RWPE1 (cell line): ENCODE data around the gene WWOX.
A peak's percentile ranks its signal among the peaks of the same experiment; 100 is the strongest.

Experiments
- CTCF ChIA-PET: fragments of 350-600 bp; sonication (Branson Sonifier 250); formaldehyde crosslinking; extraction: SDS; loops from one replicate; lab custom pipeline; 2021; lab: Yijun Ruan, JAX
- POLR2A ChIA-PET: fragments of 400-600 bp; formaldehyde crosslinking; extraction: SDS; loops from one replicate; lab custom pipeline; 2020; ENCODE audit warnings: antibody characterized with exemption; ENCODE audit not compliant: low non-redundant PET; lab: Yijun Ruan, JAX
- DNase-seq: peaks from one replicate; pipeline ENCODE4 v3.0.0; 2012; ENCODE audit warnings: low spot score
- H3K27ac ChIP-seq: fragments of 450-650 bp; 2 replicates; pipeline ENCODE4 v1.5.1; 2017
- TF ChIP-seq, protein P1 (sequence below): fragments of 450-650 bp; conservative IDR thresholded peaks from 2 replicates; pipeline ENCODE4 v1.5.1; 2017; ENCODE audit warnings: low read depth, mild to moderate bottlenecking

Gene WWOX

DNA sequence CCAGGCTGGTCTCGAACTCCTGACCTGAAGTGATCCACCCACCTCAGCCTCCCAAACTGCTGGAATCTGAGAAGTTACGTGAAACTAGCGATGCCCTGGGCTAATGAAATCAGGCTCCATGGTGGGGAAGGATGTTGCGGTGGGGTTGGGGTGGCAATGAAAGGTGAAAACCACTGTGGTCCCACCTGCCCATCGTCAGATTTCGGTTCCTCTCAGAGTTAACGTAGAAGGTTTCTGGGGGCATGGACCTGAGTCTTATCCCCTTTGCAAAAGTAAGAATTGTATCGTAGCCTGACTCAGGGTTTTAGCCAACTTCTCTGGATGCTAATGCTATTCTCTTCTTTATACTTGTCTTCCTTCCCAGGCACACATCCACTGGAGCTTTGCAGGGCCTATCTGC, 402.3 kb downstream of the WWOX start:
- CTCF ChIA-PET = no interaction called here
- TF ChIP-seq, protein P1, sequence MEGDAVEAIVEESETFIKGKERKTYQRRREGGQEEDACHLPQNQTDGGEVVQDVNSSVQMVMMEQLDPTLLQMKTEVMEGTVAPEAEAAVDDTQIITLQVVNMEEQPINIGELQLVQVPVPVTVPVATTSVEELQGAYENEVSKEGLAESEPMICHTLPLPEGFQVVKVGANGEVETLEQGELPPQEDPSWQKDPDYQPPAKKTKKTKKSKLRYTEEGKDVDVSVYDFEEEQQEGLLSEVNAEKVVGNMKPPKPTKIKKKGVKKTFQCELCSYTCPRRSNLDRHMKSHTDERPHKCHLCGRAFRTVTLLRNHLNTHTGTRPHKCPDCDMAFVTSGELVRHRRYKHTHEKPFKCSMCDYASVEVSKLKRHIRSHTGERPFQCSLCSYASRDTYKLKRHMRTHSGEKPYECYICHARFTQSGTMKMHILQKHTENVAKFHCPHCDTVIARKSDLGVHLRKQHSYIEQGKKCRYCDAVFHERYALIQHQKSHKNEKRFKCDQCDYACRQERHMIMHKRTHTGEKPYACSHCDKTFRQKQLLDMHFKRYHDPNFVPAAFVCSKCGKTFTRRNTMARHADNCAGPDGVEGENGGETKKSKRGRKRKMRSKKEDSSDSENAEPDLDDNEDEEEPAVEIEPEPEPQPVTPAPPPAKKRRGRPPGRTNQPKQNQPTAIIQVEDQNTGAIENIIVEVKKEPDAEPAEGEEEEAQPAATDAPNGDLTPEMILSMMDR = no peak
- no peak for DNase-seq
- POLR2A ChIA-PET = no interaction called here
- H3K27ac ChIP-seq = no peak overlapping the region

DNA sequence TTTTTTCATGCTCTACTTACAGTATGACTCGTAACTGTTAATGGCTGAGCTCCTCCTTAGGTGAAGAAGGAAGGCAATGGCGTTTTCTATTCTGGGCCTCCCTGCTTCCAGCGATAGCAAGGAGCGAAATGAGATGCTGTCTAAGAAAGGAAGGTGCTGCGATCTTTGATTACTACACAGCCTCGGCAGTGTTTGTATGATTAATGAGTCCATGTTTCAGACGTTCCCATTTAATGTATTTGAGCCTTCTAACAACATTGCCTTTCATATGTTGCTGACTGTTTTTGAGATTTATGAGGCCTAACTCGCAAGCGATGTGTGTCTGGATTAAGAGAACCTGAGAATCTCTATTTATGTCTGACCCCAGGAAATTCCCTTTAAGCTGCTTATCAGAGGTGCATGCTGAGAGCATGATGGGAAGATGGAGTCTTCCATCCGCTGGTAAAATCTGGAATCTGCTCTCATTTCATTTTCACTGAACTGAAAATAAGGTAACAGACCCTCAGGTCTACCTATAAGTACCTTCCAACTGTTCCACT, 403.4 kb downstream of the WWOX start:
- ChIA-PET POLR2A (no interaction called here), CTCF (interaction anchor here (0.6 kb wide), 1 partner anchor 246 kb away, joined by 5 read pairs; no protein-coding TSS in a partner anchor)
- H3K27ac ChIP-seq = no peak overlapping the region
- no peak for DNase-seq
- TF ChIP-seq, protein P1 = no peak

GRCh38 chr16:78503602-78504001, 404.1 kb downstream of the WWOX start:
- TF ChIP-seq, protein P1 = peak; percentile 60
- H3K27ac ChIP-seq = no peak overlapping the region
- DNase-seq = peak; percentile 9
- ChIA-PET CTCF (interaction anchor here (0.6 kb wide), 1 partner anchor 245 kb away, joined by 5 read pairs; no protein-coding TSS in a partner anchor), POLR2A (no interaction called here)

DNA sequence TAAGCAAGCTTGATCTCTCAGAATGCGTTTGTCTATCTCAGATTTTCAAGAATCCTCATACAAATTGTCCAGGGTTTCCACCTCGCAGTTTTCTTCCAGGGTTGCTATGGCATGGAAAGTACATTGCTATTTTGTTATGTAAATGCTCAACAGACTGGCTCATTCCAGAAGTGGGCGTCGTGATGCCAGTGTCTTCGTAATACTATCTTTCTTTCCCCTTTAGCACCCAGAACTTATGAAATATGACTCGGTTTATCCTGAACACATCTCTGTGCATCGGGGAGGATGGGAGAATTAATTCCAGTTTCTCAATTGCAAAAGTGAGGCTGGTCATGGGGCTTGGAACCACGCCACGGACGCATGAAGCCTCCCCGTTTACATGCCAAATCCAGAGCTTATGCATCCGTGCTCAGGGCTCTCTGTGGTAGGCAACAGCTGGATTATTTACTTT, 405.0 kb downstream of the WWOX start:
- ChIA-PET POLR2A (no interaction called here), CTCF (interaction anchor here (0.5 to 0.6 kb wide), 2 partner anchors 294 to 711 kb away, joined by 3 to 4 read pairs; no protein-coding TSS in a partner anchor)
- TF ChIP-seq, protein P1 = no peak
- DNase-seq = no peak
- H3K27ac ChIP-seq = no peak overlapping the region

DNA sequence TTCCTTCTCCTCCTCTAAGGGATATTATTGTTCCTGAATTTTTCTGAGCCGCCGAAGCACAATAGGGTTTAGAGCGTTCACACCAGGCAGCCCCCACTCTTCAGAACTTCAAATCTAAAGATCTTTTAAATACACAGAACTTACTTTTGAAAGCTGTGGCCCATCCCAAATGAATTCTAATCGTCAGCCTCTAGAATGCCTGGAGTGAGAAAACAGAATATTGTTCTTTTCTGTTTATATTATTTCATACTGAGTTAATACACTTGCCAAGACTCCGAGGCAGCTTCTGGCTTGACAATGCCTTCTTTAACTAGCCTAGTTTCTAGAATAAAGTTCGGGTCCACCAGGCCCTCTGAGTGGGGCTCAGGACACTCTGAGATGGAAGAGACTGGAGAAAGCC, 405.6 kb downstream of the WWOX start:
- ChIA-PET POLR2A (no interaction called here), CTCF (interaction anchor here (0.5 to 0.6 kb wide), 2 partner anchors 293 to 710 kb away, joined by 3 to 4 read pairs; no protein-coding TSS in a partner anchor)
- TF ChIP-seq, protein P1 = no peak
- no peak for DNase-seq
- 0 out of 2 replicates have a peak overlapping the region, but pooled peaks have one; percentile 18 for H3K27ac ChIP-seq

DNA sequence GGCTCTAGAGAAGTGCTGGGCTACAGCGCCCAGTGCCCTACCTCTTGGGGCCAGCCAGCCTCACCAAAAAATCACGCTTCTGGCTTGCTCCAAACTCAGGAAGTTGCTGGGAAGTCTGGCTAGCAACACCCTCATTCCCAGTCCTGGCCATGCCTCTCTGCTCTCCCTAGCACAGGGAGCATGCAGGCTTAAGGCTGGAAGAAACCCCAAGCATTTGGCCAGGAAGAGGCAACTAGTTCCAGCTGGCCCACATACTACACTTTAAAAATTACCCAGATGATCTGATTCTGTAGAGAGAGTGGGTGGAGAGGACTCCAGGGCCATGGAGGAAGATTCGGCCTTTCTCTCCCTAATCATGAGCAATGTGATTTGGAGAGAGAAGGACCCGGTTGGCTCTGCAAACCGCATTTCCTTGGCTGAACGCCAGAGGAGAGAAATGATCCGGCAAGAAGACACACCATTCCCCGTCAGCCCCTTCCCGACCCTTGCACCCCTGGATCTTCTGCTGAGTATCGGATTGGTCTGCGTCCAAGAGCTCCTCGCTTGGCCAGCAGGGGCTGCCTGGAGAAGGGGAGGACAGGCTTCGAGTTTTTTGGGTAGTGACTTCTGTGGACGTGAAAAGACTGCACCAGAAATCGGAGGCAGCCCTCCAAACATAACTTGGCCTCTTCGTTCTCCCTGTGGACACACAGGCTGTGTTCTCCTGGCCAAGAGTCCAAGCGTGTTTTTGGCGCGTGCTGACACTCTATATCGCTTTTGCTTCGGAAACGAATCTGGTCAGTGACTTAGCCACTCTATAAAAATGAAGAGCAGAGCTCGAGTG, 406.3 kb downstream of the WWOX start:
- DNase-seq = no peak
- peak overlapping the region; percentile 18; the same call in 1 of the 2 replicates for H3K27ac ChIP-seq
- TF ChIP-seq, protein P1 = no peak
- ChIA-PET CTCF (interaction anchor here (0.5 to 0.7 kb wide), 4 partner anchors 176 to 1270 kb away, joined by 3 to 5 read pairs (median 4); no protein-coding TSS in a partner anchor), POLR2A (no interaction called here)
